PC-3 (cell line): Measurements from ENCODE around the gene OR2F2. TPM values are rescaled to one million over a fixed set of nuclear protein-coding genes. Genes with fewer than 3 reads are reported as not detected.
A peak's percentile ranks its signal among the peaks of the same experiment; 100 is the strongest.

Experiments
- ATAC-seq: fragments of 200-7000 bp; cut with Tn5 transposase; 2 replicates; pipeline ENCODE4 v1.9.1; 2020; ENCODE audit warnings: mild to moderate bottlenecking, moderate library complexity
- BruUV-seq: library from RNA; stranded (reverse); fragments of 400-500 nt; replicated peaks from 2 replicates; lab custom pipeline; 2021; lab: Mats Ljungman, UMichigan
- CTCF ChIA-PET: fragments of 300-600 bp; sonication (Branson Sonifier 250); formaldehyde crosslinking; loops from one replicate; lab custom pipeline; 2022; ENCODE audit warnings: antibody characterized with exemption; lab: Charles Lee
- POLR2A ChIA-PET: fragments of 300-600 bp; sonication (Branson Sonifier 250); formaldehyde crosslinking; loops from one replicate; lab custom pipeline; 2022; ENCODE audit warnings: antibody characterized with exemption; ENCODE audit not compliant: unreplicated experiment; lab: Charles Lee
- DNase-seq: peaks from one replicate; pipeline ENCODE4 v3.0.0-alpha.2; 2015
- H2AFZ ChIP-seq: fragments of 300-600 bp; sonication (generic); 2 replicates; pipeline ENCODE4 v1.6.0; 2016; ENCODE audit warnings: antibody characterized with exemption, low read length
- H3F3A ChIP-seq: fragments of 300-600 bp; sonication (generic); one replicate; pipeline ENCODE4 v1.6.0; 2017; ENCODE audit warnings: antibody characterized with exemption, low read length, control low read depth, mild to moderate bottlenecking; ENCODE audit not compliant: unreplicated experiment
- H3K27ac ChIP-seq: fragments of 300-600 bp; sonication (generic); 2 replicates; pipeline ENCODE4 v1.5.1; 2016; ENCODE audit warnings: mild to moderate bottlenecking, low read length
- H3K27me3 ChIP-seq: fragments of 300-600 bp; sonication (generic); 2 replicates; pipeline ENCODE4 v1.6.1; 2016; ENCODE audit warnings: low read length, mixed read lengths
- H3K36me3 ChIP-seq: fragments of 300-600 bp; sonication (generic); 2 replicates; pipeline ENCODE4 v1.6.1; 2016; ENCODE audit warnings: low read depth, mixed run types, low read length, mixed read lengths
- H3K4me1 ChIP-seq: fragments of 300-600 bp; sonication (generic); 2 replicates; pipeline ENCODE4 v1.5.1; 2016; ENCODE audit warnings: low read length; ENCODE audit not compliant: insufficient read depth
- H3K4me2 ChIP-seq: fragments of 300-600 bp; sonication (generic); 2 replicates; pipeline ENCODE4 v1.6.0; 2016; ENCODE audit warnings: low read length
- H3K4me3 ChIP-seq: fragments of 300-600 bp; sonication (generic); 2 replicates; pipeline ENCODE4 v1.5.1; 2016; ENCODE audit warnings: mild to moderate bottlenecking, low read length, mixed read lengths
- H3K79me2 ChIP-seq: fragments of 300-600 bp; sonication (generic); 2 replicates; pipeline ENCODE4 v1.6.1; 2017; ENCODE audit warnings: low read length, mixed read lengths
- H3K9ac ChIP-seq: fragments of 300-600 bp; sonication (generic); 2 replicates; pipeline ENCODE4 v1.6.0; 2016; ENCODE audit warnings: mild to moderate bottlenecking, low read length
- H3K9me2 ChIP-seq: fragments of 300-600 bp; sonication (generic); replicated peaks from 2 replicates; pipeline ENCODE4 v1.6.1; 2016; ENCODE audit warnings: mixed run types, low read length, mixed read lengths
- H3K9me3 ChIP-seq: fragments of 300-600 bp; sonication (generic); 2 replicates; pipeline ENCODE4 v1.6.1; 2016; ENCODE audit warnings: low read length, mixed read lengths
- H4K20me1 ChIP-seq: fragments of 300-600 bp; sonication (generic); 2 replicates; pipeline ENCODE4 v1.6.1; 2016; ENCODE audit warnings: low read length, mixed read lengths
- EZH2 ChIP-seq: fragments of 300-600 bp; sonication (generic); IDR thresholded peaks from one replicate; pipeline ENCODE4 v1.6.1; 2017; ENCODE audit warnings: antibody characterized with exemption, mild to moderate bottlenecking, low read length; ENCODE audit not compliant: unreplicated experiment
- EZH2phosphoT487 ChIP-seq: fragments of 300-600 bp; sonication (generic); IDR thresholded peaks from 2 replicates; pipeline ENCODE4 v1.6.1; 2018; ENCODE audit warnings: mild to moderate bottlenecking, antibody characterized with exemption, low read length, borderline replicate concordance
- intact Hi-C: fragments of 100-400 bp; cut with micrococcal nuclease; formaldehyde crosslinking; loops from 2 replicates; pipeline ENCODE4 v1.9.0; 2023
- total RNA-seq: library from RNA; depleted of rRNA; stranded (reverse); fragments of >200 nt; gene quantifications from 2 replicates; pipeline ENCODE4 v1.2.3, GENCODE V29; 2014
- TF ChIP-seq, protein P1 (sequence below): fragments of 300-600 bp; sonication (generic); conservative IDR thresholded peaks from 2 replicates; pipeline ENCODE4 v1.5.1; 2017; ENCODE audit warnings: antibody characterized with exemption, low read depth, mild to moderate bottlenecking, low read length

The OR2F2 gene
- total RNA-seq, 1 experiment from 2014 or later, result not detected

DNA sequence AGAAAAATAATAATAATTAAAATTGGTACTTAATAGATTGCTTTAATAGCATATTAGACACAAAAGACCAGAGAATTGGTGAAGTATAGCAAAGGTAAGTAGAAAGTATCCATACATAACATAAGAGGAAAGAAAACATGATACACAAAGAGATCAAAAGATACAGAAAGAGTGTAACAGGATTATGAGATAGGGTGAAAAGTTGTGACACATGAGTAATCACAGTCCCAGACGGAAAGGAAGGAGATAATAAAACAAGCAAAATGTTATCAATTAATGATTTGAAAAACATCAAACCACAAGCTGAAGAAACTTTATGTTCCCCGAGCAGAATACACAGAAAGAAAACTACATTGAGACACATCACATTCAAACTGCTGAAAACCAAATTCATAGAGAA, 43.6 kb upstream of the OR2F2 start:
- no peaks in the 10 kb centered on the region for H3F3A ChIP-seq
- BruUV-seq, result no TSS peak
- no peak for DNase-seq
- peaks cover 27% of the 10 kb centered on the region for H3K79me2 ChIP-seq
- POLR2A ChIA-PET, result interaction anchor here (0.7 kb wide), 1 partner anchor 128 kb away, joined by 6 read pairs; no protein-coding TSS in a partner anchor
- no peak overlapping the region for H2AFZ ChIP-seq
- CTCF ChIA-PET, result no interaction called here
- H3K4me3 ChIP-seq, result no peak overlapping the region
- TF ChIP-seq, protein P1, sequence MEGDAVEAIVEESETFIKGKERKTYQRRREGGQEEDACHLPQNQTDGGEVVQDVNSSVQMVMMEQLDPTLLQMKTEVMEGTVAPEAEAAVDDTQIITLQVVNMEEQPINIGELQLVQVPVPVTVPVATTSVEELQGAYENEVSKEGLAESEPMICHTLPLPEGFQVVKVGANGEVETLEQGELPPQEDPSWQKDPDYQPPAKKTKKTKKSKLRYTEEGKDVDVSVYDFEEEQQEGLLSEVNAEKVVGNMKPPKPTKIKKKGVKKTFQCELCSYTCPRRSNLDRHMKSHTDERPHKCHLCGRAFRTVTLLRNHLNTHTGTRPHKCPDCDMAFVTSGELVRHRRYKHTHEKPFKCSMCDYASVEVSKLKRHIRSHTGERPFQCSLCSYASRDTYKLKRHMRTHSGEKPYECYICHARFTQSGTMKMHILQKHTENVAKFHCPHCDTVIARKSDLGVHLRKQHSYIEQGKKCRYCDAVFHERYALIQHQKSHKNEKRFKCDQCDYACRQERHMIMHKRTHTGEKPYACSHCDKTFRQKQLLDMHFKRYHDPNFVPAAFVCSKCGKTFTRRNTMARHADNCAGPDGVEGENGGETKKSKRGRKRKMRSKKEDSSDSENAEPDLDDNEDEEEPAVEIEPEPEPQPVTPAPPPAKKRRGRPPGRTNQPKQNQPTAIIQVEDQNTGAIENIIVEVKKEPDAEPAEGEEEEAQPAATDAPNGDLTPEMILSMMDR, result no peak
- TF ChIP-seq EZH2phosphoT487, result no peak
- no peak for TF ChIP-seq EZH2
- no peaks in the 10 kb centered on the region for H4K20me1 ChIP-seq
- intact Hi-C loops, result no loop called here
- no peak overlapping the region for H3K9ac ChIP-seq
- ATAC-seq, result no peak
- H3K9me3 ChIP-seq, result no peaks in the 10 kb centered on the region
- H3K27me3 ChIP-seq, result no peaks in the 10 kb centered on the region
- no peaks in the 10 kb centered on the region for H3K36me3 ChIP-seq
- H3K4me1 ChIP-seq, result no peaks in the 10 kb centered on the region
- H3K9me2 ChIP-seq, result no peaks in the 10 kb centered on the region
- no peak overlapping the region for H3K27ac ChIP-seq
- H3K4me2 ChIP-seq, result no peak overlapping the region

DNA sequence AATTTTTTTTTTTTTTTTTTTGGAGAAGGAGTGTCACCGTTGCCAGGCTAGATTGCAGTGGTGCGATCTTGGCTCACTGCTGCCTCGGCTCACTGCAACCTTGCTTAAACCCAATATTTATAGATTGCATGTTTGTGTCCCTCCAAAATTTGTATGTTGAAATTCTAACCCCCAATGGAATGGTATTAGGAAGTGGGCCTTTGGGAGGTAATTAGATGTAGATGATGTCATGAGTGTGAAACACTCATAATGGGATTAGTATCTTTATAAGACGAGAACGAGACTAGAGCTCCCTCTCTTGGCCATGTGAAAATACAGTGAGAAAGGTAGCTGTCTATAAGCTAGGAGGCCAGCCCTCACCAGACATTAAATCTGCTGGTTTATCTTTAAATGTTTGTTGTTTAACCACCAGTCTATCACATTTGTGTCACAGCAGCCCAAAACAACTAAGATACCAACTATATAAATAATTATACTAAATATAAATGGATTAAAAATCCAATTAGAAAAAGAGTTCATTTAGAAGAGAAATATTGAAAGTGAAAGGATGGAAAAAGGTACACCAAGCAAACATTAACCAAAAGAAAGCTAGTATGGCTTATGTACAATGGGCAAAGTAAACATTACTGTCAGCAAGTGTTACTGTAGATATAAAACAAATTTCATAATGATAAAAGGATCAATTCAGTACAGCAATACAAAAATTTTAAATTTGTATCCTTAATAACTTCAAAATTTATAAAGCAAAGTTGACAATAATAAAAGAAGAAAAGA, 42.3 kb upstream of the OR2F2 start:
- Histone ChIP-seq H3K4me2 (no peak overlapping the region), H3K79me2 (peaks cover 36% of the 10 kb centered on the region), H3K27ac (no peak overlapping the region), H3F3A (no peaks in the 10 kb centered on the region), H3K36me3 (no peaks in the 10 kb centered on the region), H4K20me1 (no peaks in the 10 kb centered on the region), H3K9ac (no peak overlapping the region), H3K27me3 (no peaks in the 10 kb centered on the region), H3K9me2 (no peaks in the 10 kb centered on the region), H3K4me3 (no peak overlapping the region), H2AFZ (no peak overlapping the region), H3K9me3 (no peaks in the 10 kb centered on the region), H3K4me1 (no peaks in the 10 kb centered on the region)
- intact Hi-C loops, result loop anchor here (2.0 kb wide), 1 partner anchor 134 kb away; no protein-coding TSS in a partner anchor
- no TSS peak for BruUV-seq
- ATAC-seq (peak; percentile 98), DNase-seq (peak; percentile 74)
- no peak for TF ChIP-seq EZH2
- TF ChIP-seq, protein P1, result peak; percentile 76
- ChIA-PET POLR2A (no interaction called here), CTCF (interaction anchor here (0.6 to 1.7 kb wide), 5 partner anchors 9 to 235 kb away, joined by 3 to 22 read pairs (median 3); partner anchors contain the start of gene TCAF1)

DNA sequence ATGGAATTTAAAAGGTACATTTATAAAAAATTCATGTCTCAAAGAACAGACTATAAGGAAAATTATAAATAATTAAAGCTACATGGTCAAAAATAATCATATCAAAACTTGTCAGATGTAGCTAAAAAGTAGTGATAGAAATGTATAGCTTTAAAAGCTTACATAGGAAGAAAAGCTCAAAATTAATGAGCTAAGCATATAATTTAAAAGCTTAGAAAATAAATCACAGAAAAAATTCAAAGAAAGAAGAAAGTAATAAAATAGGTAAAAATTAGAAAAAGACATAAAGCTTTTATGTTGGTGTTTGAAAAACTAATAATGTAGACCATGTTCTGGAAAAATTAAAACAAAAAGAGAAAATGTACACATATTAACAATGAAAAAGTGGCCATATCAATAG, 38.4 kb upstream of the OR2F2 start:
- CTCF ChIA-PET, result interaction anchor here (0.6 to 1.4 kb wide), 2 partner anchors 9 to 115 kb away, joined by 3 to 4 read pairs; no protein-coding TSS in a partner anchor
- no peak for ATAC-seq
- Histone ChIP-seq H3F3A (no peaks in the 10 kb centered on the region), H3K4me2 (no peak overlapping the region), H3K27me3 (no peaks in the 10 kb centered on the region), H4K20me1 (no peaks in the 10 kb centered on the region), H3K9me2 (no peaks in the 10 kb centered on the region), H3K4me1 (peaks cover 24% of the 10 kb centered on the region), H3K9me3 (no peaks in the 10 kb centered on the region), H3K79me2 (peaks cover 66% of the 10 kb centered on the region), H3K27ac (no peak overlapping the region), H3K36me3 (no peaks in the 10 kb centered on the region), H3K4me3 (no peak overlapping the region), H2AFZ (no peak overlapping the region), H3K9ac (no peak overlapping the region)
- intact Hi-C loops, result no loop called here
- BruUV-seq, result no TSS peak
- POLR2A ChIA-PET, result no interaction called here
- no peak for TF ChIP-seq EZH2phosphoT487
- no peak for TF ChIP-seq EZH2
- TF ChIP-seq, protein P1, result no peak
- no peak for DNase-seq
